IMR-90 (cell line): ENCODE data around the gene AKT3. TPM values are rescaled to one million over a fixed set of nuclear protein-coding genes. Genes with fewer than 3 reads are reported as not detected.

Source experiments
- ATAC-seq: fragments of 200-7000 bp; cut with Tn5 transposase; 2 replicates; pipeline ENCODE4 v1.9.1; 2020; ENCODE audit warnings: low read depth, mild to moderate bottlenecking, moderate library complexity
- BruUV-seq: library from RNA; stranded (reverse); fragments of 400-500 nt; replicated peaks from 2 replicates; lab custom pipeline; 2021; lab: Mats Ljungman, UMichigan
- CTCF ChIA-PET: fragments of 300-600 bp; formaldehyde crosslinking; extraction: SDS; loops from one replicate; lab custom pipeline; 2021; ENCODE audit warnings: antibody characterized with exemption; lab: Yijun Ruan, JAX
- POLR2A ChIA-PET: fragments of 300-600 bp; sonication (Branson Sonifier 250); formaldehyde crosslinking; loops from one replicate; lab custom pipeline; 2022; ENCODE audit warnings: antibody characterized with exemption; ENCODE audit not compliant: unreplicated experiment; lab: Charles Lee
- DNase-seq: peaks from one replicate; pipeline ENCODE4 v3.0.0; 2013
- H2AFZ ChIP-seq: replicated peaks from 2 replicates; pipeline ENCODE3; 2013; ENCODE audit warnings: low read length, mild to moderate bottlenecking; ENCODE audit not compliant: poor library complexity
- H2AK5ac ChIP-seq: 2 replicates; pipeline ENCODE4 v1.6.1; 2013; ENCODE audit warnings: low read depth, low read length, inconsistent platforms
- H2AK9ac ChIP-seq: replicated peaks from 2 replicates; pipeline ENCODE3; 2013; ENCODE audit warnings: mild to moderate bottlenecking, low read depth, low read length, moderate library complexity; ENCODE audit not compliant: poor library complexity
- H2BK120ac ChIP-seq: 2 replicates; pipeline ENCODE4 v1.6.1; 2013; ENCODE audit warnings: low read depth, low read length, inconsistent platforms
- H2BK15ac ChIP-seq: 3 replicates; pipeline ENCODE4 v1.6.1; 2013; ENCODE audit warnings: low read depth, low read length, inconsistent platforms
- H2BK20ac ChIP-seq: 2 replicates; pipeline ENCODE4 v1.6.1; 2013; ENCODE audit warnings: low read depth, mild to moderate bottlenecking, inconsistent platforms, low read length, moderate library complexity
- H2BK5ac ChIP-seq: 2 replicates; pipeline ENCODE4 v1.6.1; 2013; ENCODE audit warnings: mild to moderate bottlenecking, low read depth, low read length, inconsistent platforms; ENCODE audit not compliant: poor library complexity, severe bottlenecking
- H3K14ac ChIP-seq: replicated peaks from 2 replicates; pipeline ENCODE4 v1.6.1; 2013; ENCODE audit warnings: low read depth, low read length, inconsistent platforms
- H3K18ac ChIP-seq: 2 replicates; pipeline ENCODE4 v1.6.1; 2013; ENCODE audit warnings: low read depth, low read length, control low read depth
- H3K23ac ChIP-seq: 2 replicates; pipeline ENCODE4 v1.6.1; 2013; ENCODE audit warnings: low read depth, low read length, inconsistent platforms
- H3K27ac ChIP-seq: 2 replicates; pipeline ENCODE4 v1.5.1; 2013; ENCODE audit warnings: mild to moderate bottlenecking, control low read depth, low read length; ENCODE audit not compliant: insufficient read depth
- H3K27me3 ChIP-seq: 2 replicates; pipeline ENCODE4 v1.6.1; 2013; ENCODE audit warnings: low read length; ENCODE audit not compliant: control insufficient read depth, insufficient read depth
- H3K36me3 ChIP-seq: 2 replicates; pipeline ENCODE4 v1.6.1; 2013; ENCODE audit warnings: low read length, mixed read lengths; ENCODE audit not compliant: control insufficient read depth, insufficient read depth
- H3K4ac ChIP-seq: 2 replicates; pipeline ENCODE4 v1.6.1; 2013; ENCODE audit warnings: low read depth, low read length, inconsistent platforms
- H3K4me1 ChIP-seq: 2 replicates; pipeline ENCODE4 v1.6.1; 2013; ENCODE audit warnings: low read length, mixed read lengths; ENCODE audit not compliant: control insufficient read depth, insufficient read depth
- H3K4me2 ChIP-seq: 2 replicates; pipeline ENCODE4 v1.6.1; 2013; ENCODE audit warnings: low read depth, mild to moderate bottlenecking, control low read depth, low read length, moderate library complexity
- H3K4me3 ChIP-seq: 2 replicates; pipeline ENCODE4 v1.5.1; 2013; ENCODE audit warnings: low read depth, mild to moderate bottlenecking, control low read depth, low read length, moderate library complexity; ENCODE audit not compliant: insufficient read depth
- H3K56ac ChIP-seq: 2 replicates; pipeline ENCODE4 v1.6.1; 2013; ENCODE audit warnings: low read length, inconsistent platforms; ENCODE audit not compliant: insufficient read depth; ENCODE audit errors: extremely low read depth
- H3K79me1 ChIP-seq, 2 experiments: 2 replicates each; pipeline ENCODE4 v1.6.1; 2013; ENCODE audit warnings: low read length in 2 of 2, inconsistent platforms in 1 of 2, low read depth in 1 of 2
- H3K9ac ChIP-seq: 2 replicates; pipeline ENCODE4 v1.6.1; 2013; ENCODE audit warnings: low read depth, low read length, control low read depth
- H3K9me1 ChIP-seq: 2 replicates; pipeline ENCODE4 v1.6.1; 2013; ENCODE audit warnings: low read length, inconsistent platforms; ENCODE audit not compliant: insufficient read depth
- H3K9me3 ChIP-seq: 2 replicates; pipeline ENCODE4 v1.6.1; 2013; ENCODE audit warnings: low read length; ENCODE audit not compliant: control insufficient read depth, insufficient read depth
- H4K20me1 ChIP-seq: 2 replicates; pipeline ENCODE4 v1.6.1; 2013; ENCODE audit warnings: low read length, inconsistent platforms; ENCODE audit not compliant: insufficient read depth
- H4K5ac ChIP-seq: 2 replicates; pipeline ENCODE4 v1.6.1; 2013; ENCODE audit warnings: mild to moderate bottlenecking, low read depth, low read length, control low read depth
- H4K8ac ChIP-seq, 2 experiments: 2 replicates each; pipeline ENCODE4 v1.6.1; 2013; ENCODE audit warnings: low read depth in 2 of 2, low read length in 2 of 2, control low read depth in 1 of 2, inconsistent platforms in 1 of 2
- H4K91ac ChIP-seq: 2 replicates; pipeline ENCODE4 v1.6.1; 2013; ENCODE audit warnings: low read depth, low read length, inconsistent platforms; ENCODE audit not compliant: insufficient read depth
- ELK1 ChIP-seq: fragments of 150-350 bp; IDR thresholded peaks from 2 replicates; pipeline ENCODE4 v1.6.1; 2016; ENCODE audit warnings: low read depth, mild to moderate bottlenecking, low read length, moderate library complexity, borderline replicate concordance
- RFX5 ChIP-seq: IDR thresholded peaks from 2 replicates; pipeline ENCODE4 v1.8.0; 2012; ENCODE audit warnings: low read depth, mild to moderate bottlenecking, low read length, moderate library complexity
- WGBS, 2 experiments: methylation state at CpG; one replicate each; pipeline versions ENCODE4 v1.1.5 to v1.1.7; 2013; ENCODE audit warnings: missing lambda C conversion rate in 2 of 2; ENCODE audit not compliant: insufficient read length in 1 of 2; ENCODE audit errors: extremely low coverage in 2 of 2; 5-methylcytosine and 5-hydroxymethylcytosine counted together
- dilution Hi-C: fragments of 300-500 bp; cut with HindIII; formaldehyde crosslinking; loops from one replicate; pipeline ENCODE4 v1.14.3; 2018; ENCODE audit warnings: low sequenced_read_pairs; ENCODE audit not compliant: unreplicated experiment
- in situ Hi-C: fragments of 300-500 bp; cut with MboI; formaldehyde crosslinking; loops from 3 replicates; pipeline ENCODE4 v1.14.3; 2019; ENCODE audit warnings: low sequenced_read_pairs, inconsistent platforms, mixed read lengths
- intact Hi-C: fragments of 100-400 bp; cut with micrococcal nuclease; formaldehyde crosslinking; loops from 2 replicates; pipeline ENCODE4 v1.10.0; 2022
- polyA plus RNA-seq, 3 experiments: library from polyadenylated mRNA; depleted of rRNA; stranded (reverse); fragments of >200 nt; gene quantifications; 2 replicates each; pipeline ENCODE4 v1.2.3, GENCODE V29; 2012; ENCODE audit warnings: low replicate concordance in 1 of 3
- total RNA-seq: library from RNA; depleted of rRNA; stranded (reverse); fragments of >200 nt; gene quantifications from 2 replicates; pipeline ENCODE4 v1.2.3, GENCODE V29; 2012

The AKT3 gene
- total and polyA plus RNA-seq, 2 of the 4 experiments (the other 2 are of a cell fraction) = 15.2 to 19.4 TPM

GRCh38 chr1:243483952-243484351 lies 366.1 kb downstream of the AKT3 start:
- H3K4ac ChIP-seq = no peak overlapping the region
- DNase-seq = no peak
- no peak overlapping the region for H2AK9ac ChIP-seq
- no peak overlapping the region for H2BK20ac ChIP-seq
- CTCF ChIA-PET = no interaction called here
- H4K91ac ChIP-seq = no peak overlapping the region
- no peak overlapping the region for H2BK120ac ChIP-seq
- H3K27me3 ChIP-seq = no peaks in the 10 kb centered on the region
- H3K36me3 ChIP-seq = no peaks in the 10 kb centered on the region; the same call in 1 of the 2 replicates
- peaks cover 0 to 4% of the 10 kb centered on the region in 2 experiments; a peak in 1 of 4 replicates for H3K79me1 ChIP-seq
- in situ Hi-C loops = loop anchor here (25.0 kb wide), 1 partner anchor 803 kb away; no protein-coding TSS in a partner anchor
- peaks cover 2% of the 10 kb centered on the region; the same call in 1 of the 2 replicates for H3K4me1 ChIP-seq
- H3K4me2 ChIP-seq = no peak overlapping the region
- no peak overlapping the region for H2BK5ac ChIP-seq
- no peak overlapping the region for H2AFZ ChIP-seq
- H3K18ac ChIP-seq = no peak overlapping the region
- H2AK5ac ChIP-seq = no peak overlapping the region
- no peak overlapping the region for H3K9ac ChIP-seq
- BruUV-seq = no TSS peak
- H3K9me1 ChIP-seq = peaks cover 3% of the 10 kb centered on the region; the same call in 1 of the 2 replicates
- H4K20me1 ChIP-seq = no peaks in the 10 kb centered on the region
- TF ChIP-seq ELK1 = no peak
- no peak for TF ChIP-seq RFX5
- H3K9me3 ChIP-seq = no peaks in the 10 kb centered on the region
- intact Hi-C loops = no loop called here
- H4K8ac ChIP-seq = no peak overlapping the region
- H3K23ac ChIP-seq = no peak overlapping the region
- no peak overlapping the region for H3K27ac ChIP-seq
- POLR2A ChIA-PET = no interaction called here
- dilution Hi-C loops = no loop called here
- H2BK15ac ChIP-seq = no peak overlapping the region
- no peak for ATAC-seq
- H3K4me3 ChIP-seq = no peak overlapping the region
- no peak overlapping the region for H4K5ac ChIP-seq
- H3K14ac ChIP-seq = no peak overlapping the region
- 99% methylated on average over 9 of the region's 16 CpGs; no CpG with 5 or more reads in 1 of the 2 experiments for WGBS, 2 experiments
- no peak overlapping the region for H3K56ac ChIP-seq
